Mesodermal cell (in vitro differentiated cells): ENCODE data around the gene CADM3.

Source experiments
- H3K27ac ChIP-seq: 2 replicates; pipeline ENCODE4 v1.7.0; 2013; ENCODE audit warnings: mild to moderate bottlenecking, low read depth, low read length, moderate library complexity; ENCODE audit not compliant: severe bottlenecking
- H3K36me3 ChIP-seq: 2 replicates; pipeline ENCODE4 v1.7.1; 2013; ENCODE audit warnings: mild to moderate bottlenecking, low read length, moderate library complexity; ENCODE audit not compliant: control insufficient read depth, insufficient read depth
- H3K4me1 ChIP-seq: one replicate; pipeline ENCODE4 v1.7.1; 2013; ENCODE audit warnings: mild to moderate bottlenecking, low read length; ENCODE audit not compliant: insufficient read depth, control insufficient read depth, poor library complexity, severe bottlenecking
- H3K4me3 ChIP-seq: 2 replicates; pipeline ENCODE4 v1.7.0; 2013; ENCODE audit warnings: low read length, control low read depth, mild to moderate bottlenecking; ENCODE audit not compliant: insufficient read depth, poor library complexity, severe bottlenecking; ENCODE audit errors: extremely low read depth
- H3K9me3 ChIP-seq: 2 replicates; pipeline ENCODE4 v1.7.1; 2013; ENCODE audit warnings: mild to moderate bottlenecking, low read length, moderate library complexity; ENCODE audit not compliant: control insufficient read depth
- WGBS, 2 experiments: methylation state at CpG; one replicate each; pipeline ENCODE4 v1.1.5; 2013; ENCODE audit warnings: missing lambda C conversion rate in 2 of 2; ENCODE audit not compliant: insufficient coverage in 2 of 2; 5-methylcytosine and 5-hydroxymethylcytosine counted together

The CADM3 gene

DNA sequence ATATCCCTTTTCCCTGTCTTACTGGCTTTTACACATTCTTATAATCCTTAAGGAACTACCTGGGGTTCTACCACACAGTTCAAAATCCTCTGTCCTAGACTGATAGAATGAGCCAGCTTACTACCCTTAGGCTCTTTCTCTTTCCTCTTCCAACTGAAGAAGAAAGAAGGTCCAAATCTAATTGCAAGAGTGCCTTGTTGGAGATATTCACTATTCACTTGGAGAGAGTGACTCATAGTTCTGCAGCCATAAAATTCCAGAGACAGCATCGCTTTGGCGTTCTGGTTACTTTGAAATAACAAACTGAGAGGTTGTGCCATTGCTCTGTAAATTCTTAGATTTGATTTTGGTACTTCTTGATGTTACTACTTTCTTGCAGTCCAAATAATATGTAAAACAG lies 4.2 kb downstream of the CADM3 start:
- no peak overlapping the region for H3K27ac ChIP-seq
- WGBS, 2 experiments: 100% methylated on average over 1 of the region's 2 CpGs; no CpG with 5 or more reads in 1 of the 2 experiments

GRCh38 chr1:159177272-159177907 lies 6.0 kb downstream of the CADM3 start:
- Histone ChIP-seq H3K36me3 (no peaks in the 10 kb centered on the region), H3K9me3 (no peaks in the 10 kb centered on the region), H3K27ac (no peak overlapping the region), H3K4me3 (no peak overlapping the region), H3K4me1 (peaks cover 6% of the 10 kb centered on the region)
- 0 to 35% methylated on average over 1 to 2 of the region's 3 CpGs for WGBS, 2 experiments

More for the DNA sequence above, 4.2 kb downstream of the CADM3 start:
- no peak overlapping the region for H3K4me3 ChIP-seq
- H3K36me3 ChIP-seq: no peaks in the 10 kb centered on the region
- no peaks in the 10 kb centered on the region for H3K9me3 ChIP-seq
- peaks cover 6% of the 10 kb centered on the region for H3K4me1 ChIP-seq

GRCh38 chr1:159179906-159180305 lies 8.5 kb downstream of the CADM3 start:
- Histone ChIP-seq H3K9me3 (no peaks in the 10 kb centered on the region), H3K4me1 (peaks cover 3% of the 10 kb centered on the region), H3K4me3 (no peak overlapping the region), H3K27ac (no peak overlapping the region), H3K36me3 (no peaks in the 10 kb centered on the region)

GRCh38 chr1:159180516-159180915 lies 9.1 kb downstream of the CADM3 start:
- H3K9me3 ChIP-seq: no peaks in the 10 kb centered on the region
- H3K27ac ChIP-seq: no peak overlapping the region
- H3K4me3 ChIP-seq: no peak overlapping the region
- WGBS, 2 experiments: 100% methylated on average over 2 of the region's 2 CpGs; no CpG with 5 or more reads in 1 of the 2 experiments
- H3K4me1 ChIP-seq: no peaks in the 10 kb centered on the region
- no peaks in the 10 kb centered on the region for H3K36me3 ChIP-seq

DNA sequence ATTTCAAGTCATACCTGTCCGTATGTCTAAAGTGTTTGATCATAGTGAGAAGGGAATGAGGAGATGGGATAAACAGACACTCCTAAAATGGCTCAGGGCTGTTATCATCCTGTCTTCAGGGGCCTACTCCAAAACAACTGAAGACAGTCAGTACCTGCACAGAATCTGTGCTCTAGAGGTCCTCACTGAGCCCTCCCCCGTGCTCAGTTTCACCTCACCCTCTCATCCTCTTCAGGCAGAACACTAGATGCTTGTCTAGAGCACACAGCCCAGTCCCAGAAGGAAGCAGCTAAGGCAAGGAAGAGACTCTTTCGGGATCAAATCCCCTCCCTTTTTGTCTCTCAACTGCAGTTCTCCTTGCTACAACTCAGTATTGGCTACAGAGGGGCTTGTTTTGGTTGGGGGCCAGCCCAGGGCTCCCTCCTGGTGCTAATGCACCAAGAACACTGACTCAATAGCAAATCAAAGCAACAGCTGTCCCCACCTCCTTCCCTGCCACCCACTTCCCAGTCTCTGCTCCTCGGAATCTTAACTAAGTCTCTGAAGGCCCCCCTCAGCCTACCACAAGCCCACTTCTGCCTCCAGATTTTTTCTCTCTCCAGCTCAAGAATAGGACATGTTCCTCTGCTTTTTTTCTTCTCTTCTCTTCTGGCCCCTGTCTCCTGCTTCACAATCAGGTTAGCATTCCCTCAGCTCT lies 10.1 kb downstream of the CADM3 start:
- H3K4me3 ChIP-seq: no peak overlapping the region
- WGBS, 2 experiments: 36 to 54% methylated on average over 3 to 4 of the region's 4 CpGs
- H3K4me1 ChIP-seq: peaks cover 1% of the 10 kb centered on the region
- H3K27ac ChIP-seq: no peak overlapping the region
- no peaks in the 10 kb centered on the region for H3K36me3 ChIP-seq
- H3K9me3 ChIP-seq: no peaks in the 10 kb centered on the region

GRCh38 chr1:159184201-159184600 lies 12.8 kb downstream of the CADM3 start:
- H3K27ac ChIP-seq: no peak overlapping the region
- WGBS, 2 experiments: no CpG with 5 or more reads among the region's 2 CpGs
- no peak overlapping the region for H3K4me3 ChIP-seq
- H3K36me3 ChIP-seq: no peaks in the 10 kb centered on the region
- H3K9me3 ChIP-seq: no peaks in the 10 kb centered on the region
- peaks cover 9% of the 10 kb centered on the region for H3K4me1 ChIP-seq

DNA sequence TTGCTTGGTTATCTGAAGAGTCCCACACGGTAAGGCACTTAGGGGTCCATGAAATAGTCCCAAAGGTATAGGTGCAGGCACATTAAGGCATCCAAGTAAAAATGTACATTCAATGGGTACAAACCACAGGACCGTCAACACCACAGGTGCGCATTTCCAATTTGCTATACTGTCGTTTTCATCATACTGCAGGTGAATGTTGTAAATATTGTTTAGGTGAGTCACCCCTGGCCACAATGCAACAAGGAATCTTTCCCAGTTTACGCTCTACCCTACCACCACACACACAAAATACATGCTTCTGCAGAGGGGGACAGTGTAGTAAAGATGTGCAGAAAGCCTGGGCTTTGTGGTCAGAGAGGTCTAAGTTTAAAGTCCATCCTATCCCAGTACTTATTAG lies 13.7 kb downstream of the CADM3 start:
- Histone ChIP-seq H3K27ac (no peak overlapping the region), H3K36me3 (no peaks in the 10 kb centered on the region), H3K4me3 (no peak overlapping the region), H3K4me1 (peaks cover 9% of the 10 kb centered on the region), H3K9me3 (no peaks in the 10 kb centered on the region)
- 100% methylated on average over 1 of the region's 5 CpGs for WGBS, 2 experiments

DNA sequence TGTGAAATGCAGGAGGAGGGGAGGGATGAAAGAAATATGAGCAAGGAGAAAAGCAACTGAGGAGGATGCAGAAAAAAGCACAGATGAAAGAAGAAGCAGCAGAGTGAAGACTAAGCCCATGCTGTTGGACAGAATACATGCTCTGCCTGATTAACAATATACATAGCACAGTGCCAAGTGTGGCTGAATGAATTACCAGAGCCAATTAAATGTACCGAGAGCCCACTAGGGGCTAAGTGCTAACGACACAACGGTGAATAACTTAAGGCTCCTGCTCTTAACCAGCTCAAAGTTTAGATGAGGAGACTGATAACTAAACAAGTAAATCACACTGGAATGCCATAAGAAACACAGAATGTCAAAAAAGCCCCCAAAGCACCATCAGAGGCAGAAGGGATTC lies 15.6 kb downstream of the CADM3 start:
- Histone ChIP-seq H3K4me3 (no peak overlapping the region), H3K27ac (no peak overlapping the region), H3K9me3 (no peaks in the 10 kb centered on the region), H3K4me1 (peaks cover 9% of the 10 kb centered on the region), H3K36me3 (peaks cover 1% of the 10 kb centered on the region)
- WGBS, 2 experiments: 33 to 38% methylated on average over 1 of the region's 3 CpGs

- Histone ChIP-seq H3K27ac (peak overlapping the region; percentile 78), H3K9me3 (no peaks in the 10 kb centered on the region), H3K4me1 (peaks cover 9% of the 10 kb centered on the region), H3K36me3 (peaks cover 4% of the 10 kb centered on the region), H3K4me3 (peak overlapping the region; percentile 39)
- WGBS, 2 experiments: 4% methylated on average over 8 to 9 of the region's 14 CpGs
Observed at GRCh38 chr1:159187647-159188374, 16.4 kb downstream of the CADM3 start.

GRCh38 chr1:159188375-159188788 lies 17.0 kb downstream of the CADM3 start:
- Histone ChIP-seq H3K27ac (peak overlapping the region; percentile 78), H3K9me3 (no peaks in the 10 kb centered on the region), H3K36me3 (peaks cover 7% of the 10 kb centered on the region), H3K4me1 (peaks cover 9% of the 10 kb centered on the region), H3K4me3 (peak overlapping the region; percentile 39)
- 1 to 2% methylated on average over 10 to 22 of the region's 24 CpGs for WGBS, 2 experiments
